Renal pelvis (tissue), 4 donors: ENCODE data around the gene RELT. TPM values are rescaled to one million over a fixed set of nuclear protein-coding genes. Genes with fewer than 3 reads are reported as not detected.

Source experiments
- DNase-seq: peaks from one replicate; pipeline ENCODE4 v3.0.0-alpha.2; 2013
- polyA plus RNA-seq, 3 donors: library from polyadenylated mRNA; unstranded; fragments of 120-200 nt; gene quantifications; one replicate each; pipeline ENCODE4 v1.2.1, GENCODE V29; 2013; ENCODE audit not compliant: insufficient read length in 3 of 3

Gene RELT
- polyA plus RNA-seq, 3 donors, result 2.9 to 5.3 (median 3.7) TPM

- no peak for DNase-seq
These were observed 29.8 kb upstream of the RELT start for GRCh38 chr11:73346186-73346935.

- no peak for DNase-seq
These were observed 29.1 kb upstream of the RELT start for GRCh38 chr11:73347067-73347466.

DNA sequence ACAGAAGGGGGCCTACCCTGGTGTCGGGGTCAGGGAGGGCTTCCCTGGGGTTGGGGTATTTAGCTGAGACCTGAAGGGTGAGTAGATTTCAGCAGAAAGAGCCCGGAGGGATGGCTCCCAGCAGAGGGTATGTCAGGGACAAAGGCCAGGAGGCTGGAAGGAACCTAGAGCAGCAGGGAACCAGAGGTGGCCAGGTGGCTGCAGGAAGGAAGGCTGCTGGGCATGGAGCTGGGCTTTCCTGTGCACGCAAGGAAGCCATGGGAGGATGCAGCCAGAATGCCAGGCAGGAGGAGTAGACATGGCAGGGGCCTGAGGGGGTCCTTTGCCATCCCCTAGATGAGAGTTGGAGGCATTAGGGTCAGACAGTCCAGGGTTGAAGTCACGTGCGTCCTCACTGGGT lies 27.4 kb upstream of the RELT start:
- no peak for DNase-seq

GRCh38 chr11:73349633-73350032 lies 26.6 kb upstream of the RELT start:
- no peak for DNase-seq

- DNase-seq, result peak; percentile 47
These were observed 25.1 kb upstream of the RELT start for GRCh38 chr11:73350908-73351636.

DNA sequence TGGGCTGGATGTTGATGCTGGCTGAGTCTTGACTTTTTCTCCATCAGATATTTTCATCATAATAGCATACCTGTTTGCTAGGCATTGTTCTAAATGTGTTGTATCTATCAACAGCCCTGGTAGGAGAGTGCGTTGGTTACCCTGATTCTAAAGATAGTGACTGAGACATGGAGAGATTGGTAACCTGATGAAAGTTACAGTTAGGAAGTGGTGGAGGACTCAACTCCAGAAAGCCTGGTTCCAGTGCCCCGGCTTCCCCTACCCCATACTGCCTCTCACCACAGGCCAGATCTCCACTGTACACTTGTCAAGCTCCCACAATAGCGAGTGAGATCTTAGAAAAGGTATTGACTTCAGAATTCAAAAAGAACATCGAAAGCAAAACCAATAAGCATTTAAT lies 22.8 kb upstream of the RELT start:
- DNase-seq, result no peak

GRCh38 chr11:73355109-73355508 lies 21.1 kb upstream of the RELT start:
- DNase-seq, result no peak

- DNase-seq, result no peak
These were observed 19.0 kb upstream of the RELT start for GRCh38 chr11:73356979-73357860.

GRCh38 chr11:73358071-73358470 lies 18.1 kb upstream of the RELT start:
- DNase-seq, result no peak

DNA sequence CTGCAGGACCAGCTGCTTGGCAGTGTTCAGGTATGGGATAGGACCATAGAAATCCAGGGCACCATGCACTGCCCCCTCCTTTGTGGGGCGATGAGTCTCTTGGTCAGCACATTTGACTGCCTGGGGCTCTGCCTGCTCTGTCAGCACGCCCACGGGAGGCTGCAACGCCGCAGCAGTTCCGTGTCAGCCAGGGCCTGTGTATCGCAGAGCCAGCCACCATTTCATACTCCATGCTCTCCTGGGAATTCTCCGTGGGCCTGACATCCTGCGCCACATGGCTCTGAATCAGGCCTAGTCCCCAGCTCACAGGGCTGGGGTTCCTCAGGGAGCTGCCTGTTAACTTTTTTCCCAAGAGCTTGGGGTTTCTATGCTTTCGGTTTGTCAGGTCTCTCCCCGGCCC lies 16.9 kb upstream of the RELT start:
- DNase-seq, result no peak

DNA sequence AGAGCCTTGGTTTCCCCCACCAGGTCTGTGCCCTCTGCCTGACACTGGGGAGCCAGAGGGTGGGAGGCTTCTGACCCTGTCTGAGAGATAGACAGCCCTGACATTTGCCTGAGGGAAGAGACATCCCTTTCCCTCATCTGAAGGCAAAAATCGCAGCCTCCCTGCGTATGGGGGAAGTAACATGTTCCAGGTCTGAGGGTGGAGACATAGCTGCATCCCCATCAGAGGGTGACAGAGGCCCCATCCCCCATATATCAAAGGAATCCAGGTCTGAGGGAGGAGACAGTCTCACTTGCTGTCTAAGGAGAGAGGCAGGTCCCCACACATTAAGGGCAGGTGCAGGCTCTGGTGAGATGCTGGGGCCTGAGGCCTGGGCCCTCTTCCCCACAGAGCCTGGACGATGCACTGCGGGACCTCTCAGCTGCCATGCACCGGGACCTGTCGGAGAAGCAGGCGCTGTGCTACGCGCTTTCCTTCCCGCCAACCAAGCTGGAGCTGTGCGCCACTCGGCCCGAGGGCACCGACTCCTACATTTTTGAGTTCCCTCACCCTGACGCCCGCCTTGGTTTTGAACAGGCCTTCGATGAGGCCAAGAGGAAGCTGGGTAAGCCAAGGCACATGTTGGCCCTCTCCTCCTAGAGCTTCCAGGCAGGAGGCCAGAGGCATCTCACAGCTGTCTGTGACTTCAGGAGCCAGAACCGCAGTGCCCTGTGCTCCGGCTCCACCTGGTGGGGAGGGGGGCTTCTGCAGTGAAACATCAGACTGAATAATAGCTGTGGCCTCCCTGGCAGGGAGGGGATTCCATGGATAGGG lies 16.1 kb upstream of the RELT start:
- DNase-seq, result no peak

GRCh38 chr11:73360743-73361369 lies 15.3 kb upstream of the RELT start:
- no peak for DNase-seq

DNA sequence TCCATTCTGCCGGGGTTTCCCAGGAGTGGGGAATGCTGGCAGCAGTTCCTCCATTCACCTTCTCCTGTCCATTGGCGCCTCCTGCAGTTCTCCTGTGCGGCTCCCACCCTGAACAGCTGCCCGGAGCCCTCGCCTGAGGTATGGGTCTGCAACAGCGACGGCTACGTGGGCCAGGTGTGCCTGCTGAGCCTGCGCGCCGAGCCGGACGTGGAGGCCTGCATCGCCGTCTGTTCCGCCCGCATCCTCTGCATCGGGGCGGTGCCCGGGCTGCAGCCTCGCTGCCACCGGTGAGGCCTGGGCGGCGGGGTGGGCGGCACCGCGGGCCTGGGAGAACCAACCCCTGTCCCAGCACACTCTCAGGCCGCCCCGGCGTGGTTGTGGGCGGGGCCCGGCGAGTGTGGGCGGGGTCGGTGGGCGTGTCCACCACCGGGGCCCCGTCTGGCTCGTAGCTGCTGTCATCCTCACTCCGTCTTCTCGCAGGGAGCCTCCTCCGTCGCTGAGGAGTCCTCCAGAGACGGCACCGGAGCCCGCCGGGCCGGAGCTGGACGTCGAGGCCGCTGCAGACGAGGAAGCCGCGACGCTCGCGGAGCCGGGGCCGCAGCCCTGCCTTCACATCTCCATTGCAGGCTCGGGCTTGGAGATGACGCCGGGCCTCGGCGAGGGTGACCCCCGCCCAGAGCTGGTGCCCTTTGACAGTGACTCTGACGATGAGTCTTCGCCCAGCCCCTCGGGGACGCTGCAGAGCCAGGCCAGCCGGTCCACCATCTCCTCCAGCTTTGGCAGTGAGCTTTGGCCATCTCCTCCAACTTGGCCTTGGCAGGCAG lies 14.0 kb upstream of the RELT start:
- no peak for DNase-seq

- DNase-seq, result no peak
These were observed 13.1 kb upstream of the RELT start for GRCh38 chr11:73363147-73363546.

- no peak for DNase-seq
These were observed 10.6 kb upstream of the RELT start for GRCh38 chr11:73365352-73366264.

- DNase-seq, result no peak
These were observed 10.0 kb upstream of the RELT start for GRCh38 chr11:73366265-73366610.

DNA sequence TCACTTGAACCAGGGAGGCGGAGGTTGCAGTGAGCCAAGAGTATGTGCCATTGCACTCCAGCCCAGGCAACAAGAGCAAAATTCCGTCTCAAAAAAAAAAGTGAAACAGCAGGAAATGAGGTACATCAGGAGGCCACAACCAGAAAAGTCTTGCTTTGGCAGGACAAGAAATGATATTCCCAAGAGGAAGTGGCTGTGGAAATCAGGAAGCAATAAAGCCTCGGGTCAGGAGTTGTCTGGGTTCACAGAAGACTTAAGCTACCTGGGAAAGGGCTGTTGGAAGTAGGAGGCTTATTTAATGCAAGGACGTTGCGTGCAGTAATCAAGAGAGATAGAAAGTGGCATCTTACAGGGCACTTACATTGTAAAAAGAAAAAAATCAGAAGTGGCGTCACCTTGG lies 9.2 kb upstream of the RELT start:
- DNase-seq, result no peak

GRCh38 chr11:73367482-73368024 lies 8.6 kb upstream of the RELT start:
- no peak for DNase-seq
